Retina (tissue), 1 donor: Measurements from ENCODE around the gene PLA2G10.
"Not testable (repeated sequence)": the region's sequence is repeated elsewhere in the genome, so short reads cannot be mapped to it uniquely, and the experiment has no call there.

Source experiments
- DNase-seq: peaks from one replicate; pipeline ENCODE4 v3.0.0-alpha.2; 2016

The PLA2G10 gene

DNA sequence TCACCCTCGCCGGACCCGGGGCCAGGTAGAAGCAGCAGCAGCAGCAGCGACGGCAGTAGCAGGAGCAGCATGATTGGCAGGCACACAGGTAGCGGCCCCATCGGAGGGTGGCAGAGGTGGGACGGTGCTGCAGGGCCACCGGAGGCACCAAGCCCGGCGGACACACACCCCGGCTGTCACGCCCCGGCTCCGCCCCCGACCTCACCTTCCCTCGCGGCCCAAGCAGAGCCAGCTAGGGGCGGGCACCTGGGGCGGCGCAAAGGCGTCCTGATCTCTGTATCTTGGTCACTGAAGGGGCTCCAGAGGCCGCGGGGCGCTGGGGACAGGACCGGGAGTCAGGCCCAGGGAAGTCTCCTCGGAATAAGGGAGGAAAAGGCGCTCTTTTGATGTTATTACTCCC is at the start of gene PLA2G10:
Gene PLA2G10 (minus strand): TSS at position 180 of the 400 bp plus-strand sequence. CDS start 79 bp downstream, at position 101.
- DNase-seq = not testable (repeated sequence)

- not testable (repeated sequence) for DNase-seq
These were observed 48.4 kb upstream of the PLA2G10 start, which contains the start of gene NPIPA2 for GRCh38 chr16:14742273-14743128. Gene NPIPA2, plus strand, starts transcription at chr16:14742533. Its CDS starts 5,533 bp downstream, at chr16:14748066.

- not testable (repeated sequence) for DNase-seq
These were observed 47.7 kb upstream of the PLA2G10 start for GRCh38 chr16:14741794-14742193.

DNA sequence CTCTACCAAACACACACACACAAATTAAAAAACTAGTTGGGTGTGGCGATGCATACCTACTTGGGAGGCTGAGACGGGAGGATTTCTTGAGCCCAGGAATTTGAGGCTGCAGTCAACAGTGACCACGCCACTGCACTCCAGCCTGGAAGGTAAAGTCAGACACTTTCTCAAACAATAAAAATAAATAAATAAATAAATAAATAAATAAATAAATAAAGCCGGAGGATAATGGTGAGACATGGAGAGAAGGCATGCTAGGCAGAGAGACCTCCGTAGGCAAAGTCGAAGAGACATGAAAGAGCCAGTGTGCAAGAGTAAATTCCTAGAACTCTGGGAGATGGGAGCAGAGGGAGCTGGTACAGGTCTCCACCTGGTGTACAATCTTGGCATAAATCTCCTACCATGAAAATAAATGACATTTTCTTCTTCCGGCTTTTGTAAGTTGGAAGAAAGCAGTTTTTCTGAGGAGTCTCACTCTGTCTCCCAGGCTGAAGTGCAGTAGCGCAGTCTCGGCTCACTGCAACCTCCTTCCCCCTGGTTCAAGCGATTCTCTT is 46.8 kb upstream of the PLA2G10 start:
- not testable (repeated sequence) for DNase-seq

- DNase-seq = not testable (repeated sequence)
These were observed 39.1 kb upstream of the PLA2G10 start for GRCh38 chr16:14733233-14733632.

DNA sequence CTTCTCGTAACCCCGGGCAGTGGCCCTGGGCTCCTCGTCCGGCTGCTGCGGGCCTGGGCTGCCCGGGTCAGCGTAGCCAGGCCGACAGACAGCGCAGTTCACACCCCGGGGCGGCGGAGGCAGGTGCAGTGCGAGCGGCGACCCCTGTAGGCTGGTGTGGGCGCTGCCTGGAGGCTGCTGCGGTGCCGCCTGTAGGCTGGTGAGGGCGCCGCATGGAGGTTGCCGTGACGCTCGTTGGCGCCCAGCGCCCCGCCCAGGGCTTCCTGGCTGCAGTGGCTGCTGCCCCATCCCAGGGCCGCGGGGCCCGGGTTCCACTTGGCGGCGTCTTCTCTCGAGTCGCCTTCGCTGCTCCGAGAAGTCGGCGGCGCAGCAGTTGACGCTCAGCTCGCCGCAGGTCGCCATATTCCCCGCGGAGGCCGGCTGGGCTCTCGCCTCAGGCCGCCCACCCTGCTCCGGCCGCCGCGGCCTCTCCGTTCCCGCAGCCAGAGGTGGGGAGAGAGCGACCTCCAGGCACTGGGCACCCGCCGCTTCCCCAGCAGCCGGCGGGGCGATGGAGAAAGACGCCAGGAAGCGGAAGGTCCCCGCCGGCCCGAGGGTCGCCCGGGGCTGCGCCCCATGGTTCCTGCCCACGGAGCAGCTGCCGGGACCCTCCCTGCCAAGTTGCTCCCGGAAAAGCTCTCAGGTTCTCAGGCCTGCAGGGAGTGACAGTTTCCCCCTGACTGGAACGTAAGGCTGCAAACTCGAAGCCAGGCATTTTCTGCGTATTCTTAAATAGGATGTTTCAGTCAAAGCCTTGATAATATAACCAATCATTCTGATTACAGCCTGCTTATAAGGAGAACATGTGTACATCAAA is 9.3 kb upstream of the PLA2G10 start, which contains the start of gene NPIPA3:
Gene NPIPA3 (plus strand): TSS at position 256 of the 856 bp plus-strand sequence. CDS start 5,533 bp downstream, outside the sequence.
- not testable (repeated sequence) for DNase-seq

DNA sequence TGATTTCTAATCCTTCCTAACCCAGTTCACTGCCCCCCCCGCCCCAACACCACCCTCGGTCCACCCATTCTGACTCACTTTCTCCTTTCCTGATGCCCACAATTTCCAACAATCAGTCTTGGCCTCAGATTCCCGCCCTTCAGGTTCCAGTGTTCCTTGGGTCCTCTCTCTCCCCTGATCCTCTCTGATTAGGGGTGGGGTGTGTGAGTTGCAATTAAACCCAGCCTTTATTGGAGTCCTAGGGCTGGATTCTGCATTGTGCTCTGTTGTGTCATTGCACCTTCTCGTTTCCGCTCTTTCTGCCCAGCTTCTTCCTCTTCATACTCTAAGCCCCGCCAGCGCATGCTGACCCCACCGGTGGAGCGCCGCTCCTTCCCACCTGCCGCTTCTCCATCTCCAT is 8.6 kb upstream of the PLA2G10 start:
- not testable (repeated sequence) for DNase-seq

DNA sequence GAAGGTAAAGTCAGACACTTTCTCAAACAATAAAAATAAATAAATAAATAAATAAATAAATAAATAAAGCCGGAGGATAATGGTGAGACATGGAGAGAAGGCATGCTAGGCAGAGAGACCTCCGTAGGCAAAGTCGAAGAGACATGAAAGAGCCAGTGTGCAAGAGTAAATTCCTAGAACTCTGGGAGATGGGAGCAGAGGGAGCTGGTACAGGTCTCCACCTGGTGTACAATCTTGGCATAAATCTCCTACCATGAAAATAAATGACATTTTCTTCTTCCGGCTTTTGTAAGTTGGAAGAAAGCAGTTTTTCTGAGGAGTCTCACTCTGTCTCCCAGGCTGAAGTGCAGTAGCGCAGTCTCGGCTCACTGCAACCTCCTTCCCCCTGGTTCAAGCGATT is 7.8 kb upstream of the PLA2G10 start:
- not testable (repeated sequence) for DNase-seq

DNA sequence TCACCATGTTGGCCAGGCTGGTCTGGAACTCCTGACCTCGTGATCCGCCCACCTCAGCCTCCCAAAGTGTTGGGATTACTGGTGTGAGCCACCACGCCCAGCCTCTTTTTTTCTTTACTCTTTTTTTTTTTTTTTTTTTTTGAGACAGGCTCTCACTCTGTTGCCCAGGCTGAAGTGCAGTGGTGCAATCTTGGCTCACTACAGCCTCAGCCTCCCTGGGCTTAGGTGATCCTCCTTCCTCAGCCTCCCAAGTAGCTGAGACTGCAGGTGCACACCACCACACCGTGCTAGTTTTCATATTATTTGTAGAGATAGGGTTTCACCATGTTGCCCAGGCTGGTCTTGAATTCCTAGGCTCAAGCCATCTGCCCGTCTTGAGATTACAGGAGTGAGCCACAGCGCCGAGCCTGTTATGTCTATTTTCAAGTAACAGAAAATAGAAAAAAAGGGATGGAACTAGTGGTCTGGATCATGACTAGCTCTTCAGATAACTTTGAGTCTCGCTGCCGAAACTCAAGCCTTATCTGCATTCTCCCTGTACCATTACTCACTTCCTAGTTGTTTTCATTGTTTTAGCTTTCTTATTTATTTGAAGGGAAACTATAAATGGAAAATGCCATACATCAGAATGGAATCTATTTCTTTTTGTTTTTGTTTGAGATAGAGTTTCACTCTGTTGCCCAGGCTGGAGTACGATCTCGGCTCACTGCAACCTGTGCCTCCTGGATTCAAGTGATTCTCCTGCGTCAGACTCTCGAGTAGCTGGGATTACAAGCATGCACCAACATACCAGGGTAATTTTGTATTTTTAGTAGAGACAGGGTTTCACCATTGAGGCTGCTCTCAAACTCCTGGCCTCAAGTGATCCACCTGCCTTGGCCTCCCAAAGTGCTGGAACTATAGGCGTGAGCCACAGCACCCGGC is 8.0 kb downstream of the PLA2G10 start:
- DNase-seq = not testable (repeated sequence)

- no peak for DNase-seq
These were observed 12.0 kb downstream of the PLA2G10 start for GRCh38 chr16:14682121-14682520.

- no peak for DNase-seq
These were observed 13.0 kb downstream of the PLA2G10 start for GRCh38 chr16:14681115-14681514.

DNA sequence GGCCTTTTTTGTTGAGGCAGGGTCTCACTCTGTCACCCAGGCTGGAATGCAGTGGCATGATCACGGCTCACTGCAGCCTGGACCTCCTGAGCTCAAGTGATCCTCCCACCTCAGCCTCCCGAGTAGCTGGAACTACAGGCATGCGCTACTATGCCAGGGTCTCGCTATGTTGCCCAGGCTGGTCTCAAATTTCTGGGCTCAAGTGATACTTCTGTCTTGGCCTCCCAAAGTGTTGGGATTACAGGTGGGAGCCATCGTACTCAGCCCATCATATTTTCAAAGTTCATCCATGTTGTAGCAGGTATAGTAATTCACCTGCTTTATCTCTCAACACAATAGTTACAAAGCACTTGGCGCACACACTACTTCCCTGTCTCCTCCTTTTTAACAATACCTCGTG is 13.7 kb downstream of the PLA2G10 start:
- DNase-seq = not testable (repeated sequence)

DNA sequence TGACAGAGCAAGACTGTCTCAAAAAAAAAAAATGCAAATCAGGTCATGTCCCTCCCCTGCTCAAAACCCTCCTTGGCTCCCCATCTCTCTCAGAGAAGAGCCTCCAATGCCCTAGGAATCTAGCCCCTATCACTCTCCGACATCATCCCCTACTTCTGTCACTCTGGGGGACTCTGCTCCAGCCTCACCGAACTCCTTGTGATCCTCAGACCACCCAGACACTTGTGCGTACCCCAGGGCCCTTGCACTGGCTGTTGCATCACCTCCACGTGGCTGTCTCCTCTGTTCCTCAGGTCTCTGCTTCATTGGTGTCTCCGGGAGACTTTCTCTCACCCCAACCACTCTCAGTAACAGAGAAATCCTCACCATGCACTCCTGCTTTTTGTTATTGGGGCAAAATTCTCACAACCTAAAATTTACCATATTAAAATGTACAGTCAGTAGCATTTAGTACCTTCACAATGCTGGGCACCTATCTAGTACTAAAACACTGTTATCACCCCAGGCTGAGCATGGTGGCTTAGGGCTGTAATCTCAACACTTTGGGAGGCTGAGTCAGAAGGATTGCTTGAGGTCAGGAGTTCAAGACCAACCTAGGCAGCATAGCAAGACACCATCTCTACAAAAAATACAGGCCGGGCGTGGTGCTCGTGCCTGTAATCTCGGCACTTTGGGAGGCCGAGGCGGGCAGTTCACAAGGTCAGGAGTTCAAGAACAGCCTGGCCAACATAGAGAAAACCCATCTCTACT is 15.2 kb downstream of the PLA2G10 start:
- DNase-seq = no peak

DNA sequence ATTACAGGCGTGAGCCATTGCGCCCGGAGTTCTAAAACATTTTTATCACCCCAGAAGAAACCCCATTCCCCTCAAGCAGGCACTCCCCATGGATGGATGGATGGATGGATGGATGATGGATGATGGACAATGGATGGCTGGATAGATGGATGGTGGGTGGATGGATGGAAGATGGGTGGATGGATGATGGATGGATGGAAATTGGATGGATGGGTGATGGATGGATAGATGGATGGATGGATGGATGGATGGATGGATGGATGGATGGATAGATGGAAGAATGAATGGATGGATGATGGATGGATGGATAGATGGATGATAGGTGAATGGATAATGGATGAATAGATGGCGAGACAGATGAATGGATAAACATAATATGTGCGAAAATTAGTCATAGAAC is 16.5 kb downstream of the PLA2G10 start:
- DNase-seq = no peak

DNA sequence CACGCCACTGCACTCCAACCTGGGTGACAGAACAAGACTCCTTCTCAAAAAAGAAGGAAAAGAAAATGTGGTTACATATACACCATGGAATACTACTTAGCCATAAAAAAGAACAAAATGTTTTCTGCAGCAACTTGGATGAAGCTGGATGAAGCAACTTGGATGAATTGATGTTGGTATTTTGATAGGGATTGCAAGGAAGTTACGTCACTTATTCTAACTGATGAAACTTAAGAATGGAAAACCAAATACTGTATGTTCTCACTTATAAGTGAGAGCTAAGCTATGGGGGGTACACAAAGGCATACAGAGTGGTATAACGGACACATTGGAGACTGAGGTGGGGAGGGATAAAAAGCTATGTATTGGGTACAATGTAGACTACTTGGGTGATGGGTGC is 17.5 kb downstream of the PLA2G10 start:
- DNase-seq = no peak

GRCh38 chr16:14672403-14672971 is 21.6 kb downstream of the PLA2G10 start:
- DNase-seq = no peak

GRCh38 chr16:14669776-14670175 is 24.3 kb downstream of the PLA2G10 start:
- DNase-seq = no peak

DNA sequence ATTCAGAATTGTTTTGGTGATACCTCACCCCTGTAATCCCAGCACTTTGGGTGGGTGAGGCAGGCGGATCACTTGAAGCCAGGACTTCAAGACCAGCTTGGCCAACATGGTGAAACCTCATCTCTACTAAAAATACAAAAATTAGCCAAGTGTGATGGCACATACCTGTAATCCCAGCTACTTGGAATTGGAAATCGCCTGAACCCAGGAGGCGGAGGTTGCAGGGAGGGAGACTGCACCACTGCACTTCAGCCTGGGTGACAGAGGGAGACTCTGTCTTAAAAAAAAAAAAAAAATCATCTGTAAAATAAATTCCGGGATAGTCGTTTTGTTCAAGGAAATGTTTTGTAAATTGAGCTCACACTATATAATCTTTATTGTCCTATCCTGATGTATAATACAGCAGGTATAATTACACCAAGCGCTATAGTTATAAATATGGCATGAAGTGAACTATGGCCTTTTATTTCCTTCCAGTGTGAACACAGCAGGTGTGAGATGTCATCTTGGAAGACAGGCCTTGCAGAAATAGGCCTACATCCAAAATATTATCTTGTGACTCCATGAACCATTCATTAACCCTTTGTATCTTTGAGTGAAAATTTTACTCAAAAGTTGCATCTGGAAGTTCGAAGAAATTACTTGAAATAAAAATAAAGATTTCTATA is 25.4 kb downstream of the PLA2G10 start:
- no peak for DNase-seq

- no peak for DNase-seq
These were observed 26.5 kb downstream of the PLA2G10 start for GRCh38 chr16:14667347-14668266.
